Measurements from ENCODE around the gene L1CAM.

Gene L1CAM

DNA sequence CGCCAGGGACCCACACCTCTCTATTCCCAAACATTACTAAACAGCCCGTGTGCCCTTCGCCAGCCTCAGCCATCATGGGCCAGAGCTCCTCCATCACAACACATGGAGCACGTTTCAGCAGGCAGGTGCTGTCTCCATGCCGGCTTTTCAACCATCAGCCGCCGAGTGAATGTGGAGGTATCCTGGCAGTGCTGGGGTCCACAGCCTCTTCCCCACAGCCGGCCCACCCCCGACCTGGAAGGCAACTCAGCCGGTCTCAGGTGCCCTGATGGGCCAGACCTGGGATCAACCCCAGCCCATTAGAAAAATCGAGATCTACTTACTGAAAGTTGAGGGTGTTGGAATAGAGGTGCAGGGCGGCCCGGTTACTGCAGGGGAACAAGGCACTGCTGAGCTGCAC, 45.8 kb upstream of the L1CAM start:
- TF ChIP-seq, protein P1, sequence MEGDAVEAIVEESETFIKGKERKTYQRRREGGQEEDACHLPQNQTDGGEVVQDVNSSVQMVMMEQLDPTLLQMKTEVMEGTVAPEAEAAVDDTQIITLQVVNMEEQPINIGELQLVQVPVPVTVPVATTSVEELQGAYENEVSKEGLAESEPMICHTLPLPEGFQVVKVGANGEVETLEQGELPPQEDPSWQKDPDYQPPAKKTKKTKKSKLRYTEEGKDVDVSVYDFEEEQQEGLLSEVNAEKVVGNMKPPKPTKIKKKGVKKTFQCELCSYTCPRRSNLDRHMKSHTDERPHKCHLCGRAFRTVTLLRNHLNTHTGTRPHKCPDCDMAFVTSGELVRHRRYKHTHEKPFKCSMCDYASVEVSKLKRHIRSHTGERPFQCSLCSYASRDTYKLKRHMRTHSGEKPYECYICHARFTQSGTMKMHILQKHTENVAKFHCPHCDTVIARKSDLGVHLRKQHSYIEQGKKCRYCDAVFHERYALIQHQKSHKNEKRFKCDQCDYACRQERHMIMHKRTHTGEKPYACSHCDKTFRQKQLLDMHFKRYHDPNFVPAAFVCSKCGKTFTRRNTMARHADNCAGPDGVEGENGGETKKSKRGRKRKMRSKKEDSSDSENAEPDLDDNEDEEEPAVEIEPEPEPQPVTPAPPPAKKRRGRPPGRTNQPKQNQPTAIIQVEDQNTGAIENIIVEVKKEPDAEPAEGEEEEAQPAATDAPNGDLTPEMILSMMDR (IDR thresholded peaks at IDR 0.05; ENCODE audit: borderline replicate concordance, control extremely low read depth, extremely low read depth, insufficient read depth, missing control alignments) = no peak
- in situ Hi-C loops (cut with MboI; ENCODE audit: low sequenced_read_pairs, unreplicated experiment) = no loop called here
- no peak for DNase-seq (ENCODE audit: low spot score)

DNA sequence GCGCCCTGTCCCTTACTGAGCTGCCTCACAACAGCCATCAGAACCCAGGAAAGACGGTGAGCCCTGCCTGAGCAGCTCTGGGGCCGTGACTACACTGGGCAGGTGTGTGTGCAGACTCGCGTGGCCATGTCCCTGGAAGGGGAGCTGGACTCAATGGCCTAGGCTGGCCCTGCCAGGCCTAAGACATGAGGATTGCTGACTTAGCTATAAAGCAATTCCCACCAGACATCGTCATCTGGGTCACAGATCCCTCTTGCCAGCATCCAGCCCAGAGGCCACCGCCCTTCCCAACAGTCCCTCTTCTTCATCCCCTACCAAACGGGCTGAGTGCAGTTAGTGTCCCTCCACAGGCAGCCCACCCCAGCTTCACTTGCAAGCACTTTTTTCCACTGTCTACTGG, 45.2 kb upstream of the L1CAM start:
- no peak for DNase-seq (ENCODE audit: low spot score)
- in situ Hi-C loops (cut with MboI; ENCODE audit: low sequenced_read_pairs, unreplicated experiment) = no loop called here
- TF ChIP-seq, protein P1 (IDR thresholded peaks at IDR 0.05; ENCODE audit: borderline replicate concordance, control extremely low read depth, extremely low read depth, insufficient read depth, missing control alignments) = no peak

DNA sequence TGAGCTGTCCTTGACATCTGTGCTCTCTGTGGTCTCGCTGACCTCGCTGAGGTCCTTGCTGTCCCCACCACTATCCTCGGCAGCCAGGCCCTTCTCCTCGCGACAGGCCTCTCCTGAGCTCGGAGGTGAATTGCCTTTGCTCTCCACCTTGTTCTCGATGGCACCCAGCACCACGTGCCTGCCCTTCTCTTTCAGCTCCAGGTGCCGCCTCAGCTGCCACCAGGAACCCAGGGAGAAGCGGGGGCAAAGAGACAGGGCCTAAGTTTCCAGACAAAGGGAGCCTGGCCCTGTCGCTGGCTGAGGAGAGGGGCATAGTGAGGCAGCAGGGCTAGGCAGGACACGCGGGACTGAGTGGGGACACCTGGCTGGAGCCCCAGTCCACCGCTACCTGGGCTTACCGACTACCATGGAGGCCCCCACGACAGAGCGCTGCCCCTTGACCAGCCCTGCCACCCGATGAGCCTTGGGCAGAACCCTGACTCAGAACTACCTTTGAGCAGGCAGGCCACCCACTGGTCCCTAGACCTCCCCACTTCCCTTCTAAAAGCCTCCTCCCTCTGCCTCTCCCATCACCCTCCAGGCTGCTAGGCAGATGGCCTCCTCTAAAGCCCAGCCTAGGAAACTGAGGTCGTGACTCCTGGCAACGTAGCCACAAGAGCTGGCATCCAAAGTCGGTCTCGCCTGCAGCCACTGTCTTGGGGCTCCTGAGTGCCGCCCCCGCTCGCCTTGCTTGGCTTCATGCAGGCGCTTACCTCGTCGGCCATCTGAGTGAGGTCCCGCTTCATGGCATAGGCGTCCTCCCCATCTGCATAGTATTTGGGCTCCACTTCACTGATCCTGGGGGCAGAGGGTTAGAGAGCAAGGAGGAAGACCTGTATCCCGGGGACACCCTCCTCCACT, 44.3 kb upstream of the L1CAM start:
- TF ChIP-seq, protein P1 (IDR thresholded peaks at IDR 0.05; ENCODE audit: borderline replicate concordance, control extremely low read depth, extremely low read depth, insufficient read depth, missing control alignments) = no peak
- in situ Hi-C loops (cut with MboI; ENCODE audit: low sequenced_read_pairs, unreplicated experiment) = no loop called here

DNA sequence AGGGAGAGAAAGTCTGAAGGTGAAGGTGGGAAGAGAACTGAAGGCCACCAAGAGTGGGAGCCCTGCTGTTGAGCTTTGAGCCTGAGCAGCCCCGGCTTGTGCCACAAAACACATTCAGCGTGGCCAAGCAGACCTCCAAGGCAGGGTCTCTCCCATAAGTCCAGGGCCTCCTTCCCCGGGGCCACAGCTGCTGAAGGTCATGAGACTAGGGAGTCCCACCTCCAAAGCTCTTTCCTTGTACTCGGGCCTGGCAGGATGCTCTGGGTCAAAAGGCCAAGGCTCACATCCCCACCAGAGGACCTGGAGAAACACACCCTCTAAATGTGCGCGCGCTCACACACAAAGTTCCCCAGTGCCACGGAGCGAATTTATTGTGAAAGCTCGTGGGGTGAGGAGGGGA, 43.6 kb upstream of the L1CAM start:
- TF ChIP-seq, protein P1 (IDR thresholded peaks at IDR 0.05; ENCODE audit: borderline replicate concordance, control extremely low read depth, extremely low read depth, insufficient read depth, missing control alignments) = no peak
- in situ Hi-C loops (cut with MboI; ENCODE audit: low sequenced_read_pairs, unreplicated experiment) = no loop called here

More for the DNA sequence above, 44.3 kb upstream of the L1CAM start:
- no peak for DNase-seq (ENCODE audit: low spot score)

DNA sequence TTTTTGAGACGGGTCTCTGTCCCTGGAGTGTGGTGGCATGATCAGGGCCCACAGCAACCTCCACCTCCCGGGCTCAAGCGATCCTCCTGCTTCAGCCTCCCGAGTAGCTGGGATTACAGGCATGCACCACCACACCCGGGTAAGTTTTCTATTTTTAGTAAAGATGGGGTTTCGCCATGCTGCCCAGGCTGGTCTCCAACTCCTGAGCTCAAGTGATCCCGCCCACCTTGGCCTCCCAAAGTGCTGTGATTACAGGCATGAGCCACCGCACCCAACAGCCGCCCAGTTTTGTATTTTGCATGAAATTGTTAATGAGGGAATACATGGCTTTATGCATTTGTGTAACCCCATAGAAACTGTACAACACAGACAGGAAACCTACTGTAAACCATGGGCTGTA, 42.9 kb upstream of the L1CAM start:
- TF ChIP-seq, protein P1 (IDR thresholded peaks at IDR 0.05; ENCODE audit: borderline replicate concordance, control extremely low read depth, extremely low read depth, insufficient read depth, missing control alignments) = no peak
- in situ Hi-C loops (cut with MboI; ENCODE audit: low sequenced_read_pairs, unreplicated experiment) = no loop called here
- DNase-seq (ENCODE audit: low spot score) = no peak

More for the DNA sequence above, 43.6 kb upstream of the L1CAM start:
- no peak for DNase-seq (ENCODE audit: low spot score)

GRCh38 chrX:153927922-153928760, 42.2 kb upstream of the L1CAM start:
- in situ Hi-C loops (cut with MboI; ENCODE audit: low sequenced_read_pairs, unreplicated experiment) = no loop called here
- TF ChIP-seq, protein P1 (IDR thresholded peaks at IDR 0.05; ENCODE audit: borderline replicate concordance, control extremely low read depth, extremely low read depth, insufficient read depth, missing control alignments) = peak; percentile 9
- DNase-seq (ENCODE audit: low spot score) = peak; percentile 95
